Measurements from ENCODE around the gene MTMR2.

Gene MTMR2

GRCh38 chr11:95923728-95924413 is at the start of gene MTMR2:
MTMR2 (minus strand) TSS chr11:95924107; CDS start chr11:95923954, 153 bp downstream.
- peak; percentile 5 to 43 for DNase-seq (ENCODE audit: low read depth in 2 of 2)

DNA sequence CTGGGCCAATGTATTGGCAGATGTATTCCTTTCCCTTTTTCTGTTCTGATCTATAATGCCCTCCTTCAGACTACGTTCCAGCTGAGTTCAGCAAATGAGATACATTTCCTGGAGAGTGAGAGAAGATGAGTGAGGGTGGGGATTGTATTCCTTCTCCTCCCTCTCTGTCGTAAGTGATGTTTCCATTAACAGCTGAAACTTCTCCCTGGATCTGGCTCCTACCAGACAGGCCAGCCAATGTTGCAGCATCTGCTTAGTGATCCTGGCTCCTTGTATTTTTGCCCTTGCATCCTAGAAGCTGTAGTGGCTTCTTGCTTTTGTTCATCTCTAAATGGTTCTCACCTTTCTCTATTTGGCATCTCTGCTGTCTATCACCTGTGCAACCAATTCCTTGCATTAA is 48.2 kb upstream of the MTMR2 start:
- DNase-seq (ENCODE audit: low read depth in 2 of 2): no peak

DNA sequence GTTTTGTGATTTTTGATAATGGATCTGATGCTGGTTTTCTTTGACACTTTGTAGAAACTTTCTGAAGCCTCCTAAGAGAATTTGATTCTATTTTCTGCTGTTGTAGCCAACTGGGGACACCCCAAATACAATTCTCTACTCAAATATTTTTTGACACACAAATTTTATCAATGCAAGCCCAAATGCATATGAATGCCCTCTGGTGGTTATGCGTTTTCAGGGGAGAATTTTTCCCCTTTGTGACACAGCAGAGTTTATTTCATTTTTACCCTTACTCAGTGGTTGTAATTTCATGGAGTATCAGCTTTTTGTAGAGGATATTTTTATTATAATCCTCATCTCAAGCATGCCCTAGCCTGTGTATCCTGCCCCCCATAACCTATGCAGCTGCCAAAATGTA is 44.7 kb upstream of the MTMR2 start:
- no peak for DNase-seq (ENCODE audit: low read depth in 2 of 2)

GRCh38 chr11:95964281-95964680 is 40.4 kb upstream of the MTMR2 start:
- DNase-seq (ENCODE audit: low read depth in 2 of 2): no peak

- DNase-seq (ENCODE audit: low read depth in 2 of 2): no peak
These were observed 37.9 kb upstream of the MTMR2 start for GRCh38 chr11:95961758-95962157.

- DNase-seq (ENCODE audit: low read depth in 2 of 2): no peak
These were observed 27.0 kb upstream of the MTMR2 start for GRCh38 chr11:95950905-95951304.

GRCh38 chr11:95948637-95949036 is 24.7 kb upstream of the MTMR2 start:
- DNase-seq (ENCODE audit: low read depth in 2 of 2): no peak

DNA sequence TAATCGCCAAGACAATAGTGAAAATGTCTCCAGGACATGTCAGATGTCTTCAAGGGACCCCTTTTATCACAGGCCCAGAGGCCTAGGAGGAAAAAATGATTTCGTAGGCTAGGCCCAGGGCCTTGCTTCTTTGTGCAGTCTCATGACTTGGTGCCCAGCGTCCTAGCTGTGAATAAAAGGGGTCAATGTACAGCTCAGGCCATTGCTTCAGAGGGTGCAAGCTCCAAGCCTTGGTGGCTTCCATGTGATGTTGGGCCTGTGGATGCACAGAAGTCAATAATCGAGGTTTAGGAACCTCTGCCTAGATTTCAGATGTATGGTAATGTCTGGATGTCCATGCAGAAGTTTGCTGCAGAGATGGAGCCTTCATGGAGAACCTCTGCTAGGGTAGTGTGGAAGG is 20.7 kb upstream of the MTMR2 start:
- DNase-seq (ENCODE audit: low read depth in 2 of 2): no peak

DNA sequence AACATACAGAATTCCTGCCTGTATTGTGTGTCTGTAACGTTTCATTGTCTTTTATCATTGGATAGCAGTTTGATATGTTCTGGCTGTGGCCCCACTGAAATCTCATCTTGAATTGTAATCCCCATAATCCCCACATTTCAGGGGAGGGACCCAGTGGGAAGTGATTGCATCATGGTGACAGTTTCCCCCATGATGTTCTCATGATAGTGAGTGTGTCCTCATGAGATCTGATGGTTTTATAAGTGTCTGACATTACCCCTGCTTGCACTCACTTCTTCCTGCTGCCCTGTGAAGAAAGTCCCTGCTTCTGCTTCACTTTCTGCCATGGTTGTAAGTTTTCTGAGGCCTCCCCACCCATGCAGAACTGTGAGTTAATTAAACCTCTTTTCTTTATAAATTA is 19.6 kb upstream of the MTMR2 start:
- DNase-seq (ENCODE audit: low read depth in 2 of 2): no peak

- DNase-seq (ENCODE audit: low read depth in 2 of 2): no peak
These were observed 15.2 kb upstream of the MTMR2 start for GRCh38 chr11:95939091-95939490.

- DNase-seq (ENCODE audit: low read depth in 2 of 2): no peak
These were observed 13.5 kb upstream of the MTMR2 start for GRCh38 chr11:95937358-95937757.

DNA sequence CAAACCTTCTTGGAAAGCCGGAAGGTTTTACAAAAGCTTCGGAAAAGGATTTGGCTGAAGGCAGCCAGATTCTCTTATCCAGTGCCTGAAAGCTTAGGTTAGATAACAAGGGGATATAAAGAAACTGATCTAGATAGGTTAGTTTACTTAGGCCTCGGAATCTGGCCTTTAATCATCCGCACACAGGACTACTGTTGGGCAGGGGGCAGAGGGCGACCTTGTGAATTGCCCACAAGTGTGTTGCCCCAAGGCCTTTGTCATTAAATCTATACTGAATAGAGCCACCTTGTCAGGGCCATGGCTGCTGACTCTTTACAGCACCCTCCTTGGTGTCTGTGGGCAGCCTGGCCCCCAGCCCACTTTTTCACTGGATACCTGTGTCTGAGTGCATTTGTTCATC is 9.7 kb upstream of the MTMR2 start:
- DNase-seq (ENCODE audit: low read depth in 2 of 2): no peak

GRCh38 chr11:95931916-95932315 is 8.0 kb upstream of the MTMR2 start:
- no peak for DNase-seq (ENCODE audit: low read depth in 2 of 2)

DNA sequence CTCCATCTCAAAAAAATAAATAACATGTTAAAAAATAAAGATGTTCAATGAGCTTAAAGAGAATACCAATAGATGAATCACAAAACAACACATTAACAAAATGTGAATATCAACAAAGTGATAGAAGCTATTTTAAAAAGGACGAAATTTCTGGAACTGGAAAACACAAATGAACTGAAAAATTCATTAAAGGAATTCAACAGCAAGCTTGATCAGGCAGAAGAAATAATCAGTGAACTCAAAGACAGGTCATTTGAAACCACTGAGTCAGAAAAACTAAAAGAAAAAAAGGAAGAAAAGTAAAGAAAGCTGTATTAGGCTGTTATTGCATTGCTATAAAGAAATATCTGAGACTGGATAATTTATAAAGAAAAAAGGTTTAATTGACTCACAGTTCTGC is 7.0 kb upstream of the MTMR2 start:
- DNase-seq (ENCODE audit: low read depth in 2 of 2): no peak

GRCh38 chr11:95926726-95927125 is 2.8 kb upstream of the MTMR2 start:
- no peak for DNase-seq (ENCODE audit: low read depth in 2 of 2)

DNA sequence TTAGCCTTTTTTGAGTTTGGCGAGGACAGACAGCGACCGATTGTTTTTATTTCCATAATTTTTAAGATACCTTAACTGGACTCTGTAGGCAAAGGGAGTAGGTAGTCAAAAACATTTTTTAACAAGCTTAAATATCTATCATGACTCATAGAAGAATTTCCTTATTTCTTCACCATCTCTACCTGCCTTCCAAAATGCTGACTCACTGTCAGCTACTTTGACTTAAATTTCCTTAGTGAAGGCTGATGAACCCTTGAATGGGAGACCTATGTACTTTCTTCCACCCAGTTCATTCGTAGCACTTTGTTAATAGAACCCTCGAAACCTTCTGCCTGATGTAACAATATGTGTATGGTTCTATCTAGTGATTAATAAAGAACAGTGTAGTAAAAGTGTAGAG is 1.1 kb upstream of the MTMR2 start:
- DNase-seq (ENCODE audit: low read depth in 2 of 2): no peak

DNA sequence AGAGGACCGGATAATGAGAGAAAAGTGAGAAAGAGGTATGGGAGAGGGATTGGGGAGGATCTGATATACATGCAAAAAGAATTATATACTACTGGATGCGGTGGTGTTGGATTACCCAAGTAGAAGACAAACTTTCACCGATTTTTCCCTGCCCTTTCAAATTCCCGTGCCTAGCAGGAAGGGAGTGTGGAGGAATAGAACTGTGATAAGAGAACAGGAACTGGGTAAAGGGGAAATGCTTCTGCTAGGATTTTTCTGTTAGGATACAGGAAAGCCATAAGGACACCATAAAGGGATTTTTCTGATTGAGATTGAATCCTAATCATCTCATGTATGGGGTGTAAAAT is 480 bp upstream of the MTMR2 start:
- no peak for DNase-seq (ENCODE audit: low read depth in 2 of 2)

DNA sequence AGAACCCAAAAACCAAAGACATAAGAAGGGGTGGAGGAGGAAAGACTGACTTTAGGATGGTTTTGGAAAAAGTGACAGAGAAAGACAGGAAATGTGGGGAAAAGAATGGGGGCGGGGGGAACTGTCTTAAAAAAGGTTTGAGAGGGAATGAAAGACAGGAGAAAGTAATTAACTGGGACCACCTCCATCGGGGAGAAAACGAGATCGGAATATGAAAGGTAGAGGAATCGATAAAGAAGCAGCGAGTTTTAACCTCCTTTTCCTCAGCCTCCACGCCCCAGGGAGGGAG is 524 bp downstream of the MTMR2 start:
- no peak for DNase-seq (ENCODE audit: low read depth in 2 of 2)

DNA sequence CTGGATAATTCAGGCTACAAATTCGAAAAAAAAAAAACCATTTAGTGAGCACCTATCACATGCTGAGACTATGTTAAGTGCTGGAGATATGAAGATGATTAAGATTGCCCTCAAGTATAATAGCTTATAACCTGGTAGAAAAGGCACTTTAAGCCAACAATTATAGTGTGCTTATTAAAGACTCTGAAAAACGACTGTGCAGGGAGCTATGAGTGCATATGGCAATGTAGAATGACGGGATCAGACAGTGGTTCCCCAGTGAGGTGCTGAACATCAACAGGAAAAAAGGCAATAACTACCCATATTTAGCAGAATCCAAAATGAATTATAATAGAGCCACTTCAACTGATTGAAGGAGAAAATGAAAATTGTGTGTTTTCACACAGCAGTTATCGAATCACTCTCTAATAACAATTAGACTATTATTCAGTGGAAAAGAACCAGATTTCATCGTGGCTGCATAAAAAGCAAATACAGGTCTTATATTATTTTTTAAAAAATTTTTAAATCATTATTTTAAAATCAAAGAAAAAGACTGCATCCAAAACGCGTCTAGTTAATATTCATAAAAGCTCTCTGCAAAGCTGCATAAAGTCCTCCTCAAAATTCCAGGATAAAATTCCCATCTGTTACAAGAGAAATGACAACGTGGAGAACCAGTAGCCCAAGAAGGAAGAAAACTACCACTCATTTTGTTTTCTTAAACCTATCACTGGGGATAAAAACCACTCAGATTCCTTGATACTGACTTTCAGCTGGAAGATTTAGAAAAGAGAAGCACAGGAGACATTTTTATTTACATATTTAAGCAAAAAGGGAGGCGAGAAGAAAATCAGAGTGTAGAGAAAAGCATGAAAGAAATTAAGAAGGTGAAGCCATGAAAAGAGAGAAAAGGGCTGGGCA is 1.1 kb downstream of the MTMR2 start:
- DNase-seq (ENCODE audit: low read depth in 2 of 2): no peak

DNA sequence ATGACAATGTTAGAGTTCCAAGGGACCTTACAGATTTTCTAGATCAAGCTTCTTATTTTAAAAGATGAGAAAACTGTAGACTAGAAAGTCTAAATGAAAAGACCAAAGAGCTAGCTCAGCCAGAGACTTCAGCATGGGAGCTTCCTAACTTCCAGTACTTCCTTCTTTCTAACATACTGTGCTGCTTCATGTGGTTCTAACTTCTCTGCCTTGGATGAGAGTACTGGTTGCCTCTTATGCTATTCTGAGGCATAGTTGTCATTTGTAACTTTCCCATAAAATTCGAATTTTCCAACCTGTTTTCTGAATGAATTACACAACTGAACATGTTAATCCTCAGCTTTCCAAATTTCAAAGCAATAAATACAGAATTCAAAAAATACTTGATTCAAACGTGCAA is 1.8 kb downstream of the MTMR2 start:
- no peak for DNase-seq (ENCODE audit: low read depth in 2 of 2)

DNA sequence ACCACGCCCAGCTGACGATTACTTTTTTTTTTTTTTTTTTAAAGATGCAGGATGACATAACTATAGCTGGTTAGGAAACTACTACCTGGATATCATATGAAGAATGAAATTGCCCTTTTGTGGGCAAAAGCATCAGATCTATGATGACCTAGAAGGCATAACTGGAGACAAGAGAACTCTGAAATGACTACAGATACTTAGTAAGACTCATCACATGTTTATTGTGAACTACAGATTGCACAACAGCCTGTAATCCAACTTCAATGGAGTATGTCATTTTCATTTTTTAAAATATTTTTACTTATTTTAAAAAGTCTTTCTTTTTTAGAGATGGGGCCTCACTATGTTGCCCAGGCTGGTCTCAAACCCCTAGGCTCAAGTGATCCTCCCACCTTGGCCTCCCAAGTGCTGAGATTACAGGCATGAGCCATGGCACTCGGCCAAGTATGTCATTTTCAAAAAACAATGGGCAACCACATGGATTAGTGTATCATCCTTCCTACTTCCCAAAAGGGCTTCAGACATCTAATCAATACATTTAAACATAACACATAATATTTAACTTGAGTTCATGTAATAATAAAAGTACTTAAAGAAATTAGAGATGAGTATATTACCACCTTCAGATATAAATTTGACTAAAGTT is 3.3 kb downstream of the MTMR2 start:
- DNase-seq (ENCODE audit: low read depth in 2 of 2): no peak

GRCh38 chr11:95919514-95919913 is 4.4 kb downstream of the MTMR2 start:
- DNase-seq (ENCODE audit: low read depth in 2 of 2): no peak

GRCh38 chr11:95918720-95919119 is 5.2 kb downstream of the MTMR2 start:
- no peak for DNase-seq (ENCODE audit: low read depth in 2 of 2)

Measured in stimulated activated CD8-positive, alpha-beta memory T cell treated with anti-CD3 and anti-CD28 coated beads, Interleukin-7, amount 100 ng/mL, for 4 hours (primary cell).